ENCODE results near the gene PCYOX1L.

DNA sequence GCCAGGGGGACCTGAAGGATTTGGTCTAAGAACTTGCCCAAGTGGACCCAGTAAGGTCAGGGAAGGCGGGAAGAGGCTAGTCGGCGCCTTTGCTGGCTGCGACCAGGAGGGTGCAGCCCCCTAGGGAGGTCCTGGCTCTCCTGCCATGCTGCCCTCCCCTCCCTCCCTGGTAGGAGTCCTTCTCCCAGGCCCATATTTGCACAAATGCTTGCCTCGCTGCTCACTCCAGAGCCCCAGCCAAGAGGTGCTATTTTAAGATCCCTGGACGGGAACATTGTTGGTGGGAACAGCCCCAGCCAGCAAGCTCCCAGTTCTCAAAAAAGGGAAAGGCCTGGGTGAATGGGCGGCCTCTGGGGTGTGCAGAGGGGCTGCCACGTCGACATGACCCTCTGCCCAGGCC lies 25.6 kb downstream of the PCYOX1L start:
- TF ChIP-seq POLR2A (IDR thresholded peaks at IDR 0.05; ENCODE audit: low read depth, low read length) = no peak
- TF ChIP-seq POLR2AphosphoS5 (IDR thresholded peaks at IDR 0.05; ENCODE audit: low read depth, low read length) = no peak

Measured in GM12892 (cell line).